GM12874 (cell line): ENCODE results near the gene EIPR1.

Source experiments
- CTCF ChIP-seq: IDR thresholded peaks from 2 replicates; pipeline ENCODE4 v1.5.1; 2011; ENCODE audit warnings: low read depth, mild to moderate bottlenecking, control low read depth, low read length, moderate library complexity; ENCODE audit not compliant: insufficient read depth

Gene EIPR1

GRCh38 chr2:3338340-3338739 lies 39.3 kb downstream of the EIPR1 start:
- TF ChIP-seq CTCF = no peak

- TF ChIP-seq CTCF = no peak
Observed at GRCh38 chr2:3336844-3337243, 40.8 kb downstream of the EIPR1 start.

- no peak for TF ChIP-seq CTCF
Observed at GRCh38 chr2:3334392-3335345, 42.9 kb downstream of the EIPR1 start.

- no peak for TF ChIP-seq CTCF
Observed at GRCh38 chr2:3332133-3332532, 45.5 kb downstream of the EIPR1 start.

- no peak for TF ChIP-seq CTCF
Observed at GRCh38 chr2:3329491-3329890, 48.1 kb downstream of the EIPR1 start.

GRCh38 chr2:3326871-3327270 lies 50.7 kb downstream of the EIPR1 start:
- no peak for TF ChIP-seq CTCF

- TF ChIP-seq CTCF = no peak
Observed at GRCh38 chr2:3326182-3326537, 51.5 kb downstream of the EIPR1 start.
